HG03432 (cell line): ENCODE data around the gene LYST.
"Not testable (repeated sequence)": the region's sequence is repeated elsewhere in the genome, so short reads cannot be mapped to it uniquely, and the experiment has no call there.

Experiments used
- ATAC-seq: cut with Tn5 transposase; IDR thresholded peaks from one replicate; pipeline ENCODE4 v1.9.1; 2021; ENCODE audit warnings: mild to moderate bottlenecking, moderate library complexity; ENCODE audit not compliant: unreplicated experiment

LYST gene

GRCh38 chr1:235859789-235860188 is 6.9 kb downstream of the LYST start:
- ATAC-seq = no peak

- ATAC-seq = no peak
Observed at GRCh38 chr1:235858766-235859165, 7.9 kb downstream of the LYST start.

- ATAC-seq = no peak
Observed at GRCh38 chr1:235857756-235858155, 8.9 kb downstream of the LYST start.

- peak; percentile 64 for ATAC-seq
Observed at GRCh38 chr1:235855811-235856429, 10.8 kb downstream of the LYST start.

- no peak for ATAC-seq
Observed at GRCh38 chr1:235854347-235854746, 12.4 kb downstream of the LYST start.

- no peak for ATAC-seq
Observed at GRCh38 chr1:235853653-235854052, 13.1 kb downstream of the LYST start.

GRCh38 chr1:235852887-235853286 is 13.8 kb downstream of the LYST start:
- no peak for ATAC-seq

GRCh38 chr1:235851939-235852338 is 14.8 kb downstream of the LYST start:
- ATAC-seq = no peak

- not testable (repeated sequence) for ATAC-seq
Observed at GRCh38 chr1:235848251-235848650, 18.5 kb downstream of the LYST start.

GRCh38 chr1:235845656-235846107 is 21.0 kb downstream of the LYST start:
- not testable (repeated sequence) for ATAC-seq

- ATAC-seq = no peak
Observed at GRCh38 chr1:235844776-235845175, 21.9 kb downstream of the LYST start.

GRCh38 chr1:235843461-235843961 is 23.2 kb downstream of the LYST start:
- peak; percentile 64 for ATAC-seq

GRCh38 chr1:235841938-235842545 is 24.7 kb downstream of the LYST start:
- ATAC-seq = peak; percentile 80

GRCh38 chr1:235838021-235838420 is 28.7 kb downstream of the LYST start:
- no peak for ATAC-seq

GRCh38 chr1:235835226-235835625 is 31.5 kb downstream of the LYST start:
- no peak for ATAC-seq

GRCh38 chr1:235834620-235835019 is 32.1 kb downstream of the LYST start:
- ATAC-seq = no peak

- no peak for ATAC-seq
Observed at GRCh38 chr1:235832011-235832410, 34.7 kb downstream of the LYST start.

GRCh38 chr1:235831148-235831547 is 35.6 kb downstream of the LYST start:
- peak; percentile 99 for ATAC-seq

GRCh38 chr1:235826102-235826854 is 40.4 kb downstream of the LYST start:
- ATAC-seq = no peak

GRCh38 chr1:235825229-235825628 is 41.5 kb downstream of the LYST start:
- ATAC-seq = no peak

GRCh38 chr1:235823684-235824083 is 43.0 kb downstream of the LYST start:
- ATAC-seq = no peak

- no peak for ATAC-seq
Observed at GRCh38 chr1:235822685-235823084, 44.0 kb downstream of the LYST start.
